Measurements from ENCODE around the gene MPPE1.

GRCh38 chr18:11871501-11871900 is 36.6 kb downstream of the MPPE1 start:
- TF ChIP-seq, protein P1, sequence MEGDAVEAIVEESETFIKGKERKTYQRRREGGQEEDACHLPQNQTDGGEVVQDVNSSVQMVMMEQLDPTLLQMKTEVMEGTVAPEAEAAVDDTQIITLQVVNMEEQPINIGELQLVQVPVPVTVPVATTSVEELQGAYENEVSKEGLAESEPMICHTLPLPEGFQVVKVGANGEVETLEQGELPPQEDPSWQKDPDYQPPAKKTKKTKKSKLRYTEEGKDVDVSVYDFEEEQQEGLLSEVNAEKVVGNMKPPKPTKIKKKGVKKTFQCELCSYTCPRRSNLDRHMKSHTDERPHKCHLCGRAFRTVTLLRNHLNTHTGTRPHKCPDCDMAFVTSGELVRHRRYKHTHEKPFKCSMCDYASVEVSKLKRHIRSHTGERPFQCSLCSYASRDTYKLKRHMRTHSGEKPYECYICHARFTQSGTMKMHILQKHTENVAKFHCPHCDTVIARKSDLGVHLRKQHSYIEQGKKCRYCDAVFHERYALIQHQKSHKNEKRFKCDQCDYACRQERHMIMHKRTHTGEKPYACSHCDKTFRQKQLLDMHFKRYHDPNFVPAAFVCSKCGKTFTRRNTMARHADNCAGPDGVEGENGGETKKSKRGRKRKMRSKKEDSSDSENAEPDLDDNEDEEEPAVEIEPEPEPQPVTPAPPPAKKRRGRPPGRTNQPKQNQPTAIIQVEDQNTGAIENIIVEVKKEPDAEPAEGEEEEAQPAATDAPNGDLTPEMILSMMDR (IDR thresholded peaks at IDR 0.05; ENCODE audit: insufficient read depth, low read depth, low read length) = no peak
- TF ChIP-seq EZH2 (IDR thresholded peaks at IDR 0.05; ENCODE audit: insufficient read depth, low read length) = no peak

Data from astrocyte (in vitro differentiated cells and primary cell).